C4-2B (cell line): ENCODE data around the gene DNER.

Experiments used
- H3K27ac ChIP-seq: fragments of 450-650 bp; 2 replicates; pipeline ENCODE4 v1.5.1; 2017
- ZFX ChIP-seq: fragments of 450-650 bp; IDR thresholded peaks from 2 replicates; pipeline ENCODE4 v1.6.1; 2017
- TF ChIP-seq, protein P1 (sequence below): fragments of 450-650 bp; conservative IDR thresholded peaks from 2 replicates; pipeline ENCODE4 v1.5.1; 2017; ENCODE audit warnings: mild to moderate bottlenecking

Gene DNER

DNA sequence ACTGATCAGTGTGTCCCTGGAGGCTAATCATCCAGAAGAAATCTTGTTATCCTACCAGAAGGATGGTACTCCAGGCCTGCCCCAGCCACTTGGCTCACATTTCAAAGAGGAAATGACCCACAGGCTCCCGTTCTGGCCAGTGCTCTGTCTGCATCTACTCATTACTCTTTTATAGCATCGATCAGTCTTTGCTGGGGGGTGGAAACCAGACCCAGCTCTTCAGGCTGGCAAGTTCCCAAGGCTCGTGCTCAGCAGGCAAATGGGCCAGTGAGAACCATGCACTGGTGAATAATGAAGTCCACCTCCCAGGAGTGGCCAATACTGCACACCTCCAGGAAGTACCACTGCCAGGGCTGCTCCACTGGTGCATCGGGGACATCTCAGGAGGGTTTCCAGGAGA is 38.8 kb downstream of the DNER start:
- TF ChIP-seq ZFX = no peak
- TF ChIP-seq, protein P1, sequence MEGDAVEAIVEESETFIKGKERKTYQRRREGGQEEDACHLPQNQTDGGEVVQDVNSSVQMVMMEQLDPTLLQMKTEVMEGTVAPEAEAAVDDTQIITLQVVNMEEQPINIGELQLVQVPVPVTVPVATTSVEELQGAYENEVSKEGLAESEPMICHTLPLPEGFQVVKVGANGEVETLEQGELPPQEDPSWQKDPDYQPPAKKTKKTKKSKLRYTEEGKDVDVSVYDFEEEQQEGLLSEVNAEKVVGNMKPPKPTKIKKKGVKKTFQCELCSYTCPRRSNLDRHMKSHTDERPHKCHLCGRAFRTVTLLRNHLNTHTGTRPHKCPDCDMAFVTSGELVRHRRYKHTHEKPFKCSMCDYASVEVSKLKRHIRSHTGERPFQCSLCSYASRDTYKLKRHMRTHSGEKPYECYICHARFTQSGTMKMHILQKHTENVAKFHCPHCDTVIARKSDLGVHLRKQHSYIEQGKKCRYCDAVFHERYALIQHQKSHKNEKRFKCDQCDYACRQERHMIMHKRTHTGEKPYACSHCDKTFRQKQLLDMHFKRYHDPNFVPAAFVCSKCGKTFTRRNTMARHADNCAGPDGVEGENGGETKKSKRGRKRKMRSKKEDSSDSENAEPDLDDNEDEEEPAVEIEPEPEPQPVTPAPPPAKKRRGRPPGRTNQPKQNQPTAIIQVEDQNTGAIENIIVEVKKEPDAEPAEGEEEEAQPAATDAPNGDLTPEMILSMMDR = no peak
- H3K27ac ChIP-seq = no peak overlapping the region

DNA sequence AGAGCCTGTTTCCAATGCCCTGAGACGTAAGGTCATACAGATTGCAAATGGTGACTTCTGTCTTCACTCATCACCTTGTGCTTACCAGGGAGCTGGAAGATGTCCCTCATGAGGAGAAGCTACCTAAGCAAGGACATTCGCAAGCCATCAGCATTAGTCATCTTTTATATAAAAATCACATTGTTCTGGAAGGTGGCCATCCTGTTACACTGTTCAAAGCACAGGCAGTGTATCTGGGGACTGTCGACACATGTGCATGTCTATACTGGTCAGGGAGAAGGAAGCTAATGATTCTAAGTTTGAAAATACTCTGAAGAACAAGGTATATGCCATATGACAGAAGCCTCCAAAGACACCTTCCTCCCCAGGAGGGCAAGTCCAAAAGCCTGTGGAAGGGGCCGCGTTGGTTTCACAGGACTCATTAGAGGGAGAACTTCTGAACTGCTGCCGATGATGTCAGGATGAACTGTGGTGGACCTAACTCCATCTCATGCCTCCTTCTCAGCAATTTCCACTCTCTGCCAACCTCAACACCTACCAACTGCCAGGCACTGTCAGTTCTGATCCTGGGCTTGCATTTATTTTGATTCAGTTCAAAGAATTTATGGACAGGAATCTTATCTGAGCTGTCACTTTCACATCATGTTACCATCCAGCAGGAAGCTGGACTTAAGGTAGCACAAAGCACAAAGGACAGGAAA is 39.4 kb downstream of the DNER start:
- H3K27ac ChIP-seq = no peak overlapping the region
- no peak for TF ChIP-seq ZFX
- TF ChIP-seq, protein P1 = no peak

GRCh38 chr2:229673676-229674075 is 40.7 kb downstream of the DNER start:
- H3K27ac ChIP-seq = no peak overlapping the region
- TF ChIP-seq, protein P1 = no peak
- TF ChIP-seq ZFX = no peak

- TF ChIP-seq, protein P1 = no peak
- no peak for TF ChIP-seq ZFX
- H3K27ac ChIP-seq = no peak overlapping the region
Observed at GRCh38 chr2:229672021-229672420, 42.3 kb downstream of the DNER start.

GRCh38 chr2:229669841-229670240 is 44.5 kb downstream of the DNER start:
- TF ChIP-seq ZFX = no peak
- TF ChIP-seq, protein P1 = no peak
- no peak overlapping the region for H3K27ac ChIP-seq

GRCh38 chr2:229666811-229667210 is 47.5 kb downstream of the DNER start:
- TF ChIP-seq, protein P1 = no peak
- TF ChIP-seq ZFX = no peak
- H3K27ac ChIP-seq = no peak overlapping the region

- no peak overlapping the region for H3K27ac ChIP-seq
- no peak for TF ChIP-seq ZFX
- TF ChIP-seq, protein P1 = no peak
Observed at GRCh38 chr2:229665158-229665557, 49.2 kb downstream of the DNER start.
